Keratinocyte (primary cell): ENCODE measurements around the gene CPPED1.

Source experiments
- CTCF ChIP-seq, 3 experiments: IDR thresholded peaks in 1 of 3; conservative IDR thresholded peaks in 1 of 3; optimal IDR thresholded peaks in 1 of 3; 2 replicates in 2 of 3; 3 replicates in 1 of 3; pipeline versions ENCODE3 to v1.5.1; 2011; ENCODE audit warnings: low read length in 3 of 3, mild to moderate bottlenecking in 3 of 3, moderate library complexity in 2 of 3, control low read depth in 1 of 3, inconsistent platforms in 1 of 3; ENCODE audit not compliant: insufficient read depth in 2 of 3; ENCODE audit errors: extremely low read depth in 1 of 3
- EZH2 ChIP-seq: IDR thresholded peaks from one replicate; pipeline ENCODE4 v1.6.1; 2012; ENCODE audit warnings: inconsistent platforms, mild to moderate bottlenecking, low read length, moderate library complexity

DNA sequence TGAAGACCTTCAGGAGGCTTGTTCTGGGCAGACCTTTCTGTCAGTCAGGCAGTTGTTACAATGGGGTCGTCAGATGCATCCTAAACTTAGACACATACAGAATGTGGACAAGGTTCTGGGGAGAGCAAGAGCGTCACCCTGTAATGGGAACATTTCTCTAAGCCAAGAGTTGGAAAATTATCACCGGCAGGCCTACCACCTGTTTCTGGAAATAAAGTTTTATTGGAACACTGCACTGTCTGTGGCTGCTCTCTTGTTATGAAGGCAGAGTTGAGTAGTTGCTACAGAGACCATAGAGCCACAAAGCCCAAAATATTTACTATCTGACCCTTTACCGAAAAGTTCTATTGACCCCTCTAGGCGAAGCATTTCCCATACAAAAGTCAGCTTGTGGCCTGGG, 106.2 kb downstream of the CPPED1 start:
- no peak for TF ChIP-seq CTCF (optimal IDR thresholded peaks at IDR 0.05 in 1 of 3, IDR thresholded peaks at IDR 0.05 in 1 of 3, conservative IDR thresholded peaks at IDR 0.05 in 1 of 3; ENCODE audit: extremely low read depth in 1 of 3, insufficient read depth in 2 of 3, low read length in 3 of 3)
- TF ChIP-seq EZH2 = no peak
